Calu3 (cell line): ENCODE measurements around the gene PLEKHG2. TPM values are rescaled to one million over a fixed set of nuclear protein-coding genes. Genes with fewer than 3 reads are reported as not detected.

Experiments used
- BruUV-seq: library from RNA; stranded (reverse); fragments of 400-500 nt; replicated peaks from 2 replicates; lab custom pipeline; 2021; lab: Mats Ljungman, UMichigan
- CTCF ChIA-PET: fragments of 300-600 bp; sonication (Branson Sonifier 250); formaldehyde crosslinking; loops from one replicate; lab custom pipeline; 2022; ENCODE audit warnings: antibody characterized with exemption; lab: Charles Lee
- DNase-seq: peaks from one replicate; pipeline ENCODE4 v3.0.0; 2022
- H3K27ac Mint-ChIP-seq: one replicate; pipeline ENCODE4 v1.8.0; 2022; ENCODE audit warnings: mixed read lengths; ENCODE audit not compliant: unreplicated experiment
- H3K27me3 Mint-ChIP-seq: one replicate; pipeline ENCODE4 v1.8.0; 2022; ENCODE audit warnings: mixed read lengths; ENCODE audit not compliant: unreplicated experiment
- H3K36me3 Mint-ChIP-seq: one replicate; pipeline ENCODE4 v1.8.0; 2022; ENCODE audit warnings: mild to moderate bottlenecking, moderate library complexity, mixed read lengths; ENCODE audit not compliant: insufficient read depth, unreplicated experiment
- H3K4me1 Mint-ChIP-seq: one replicate; pipeline ENCODE4 v1.8.0; 2022; ENCODE audit warnings: mild to moderate bottlenecking, low read depth, mixed read lengths; ENCODE audit not compliant: unreplicated experiment
- H3K4me3 Mint-ChIP-seq: one replicate; pipeline ENCODE4 v1.8.0; 2022; ENCODE audit warnings: mild to moderate bottlenecking, low read depth, moderate library complexity, mixed read lengths; ENCODE audit not compliant: unreplicated experiment
- H3K9me3 Mint-ChIP-seq: one replicate; pipeline ENCODE4 v1.8.0; 2022; ENCODE audit warnings: low read depth, mixed read lengths; ENCODE audit not compliant: unreplicated experiment
- intact Hi-C: fragments of 100-400 bp; cut with micrococcal nuclease; formaldehyde crosslinking; loops from one replicate; pipeline ENCODE4 v1.10.0; 2022; ENCODE audit not compliant: unreplicated experiment
- total RNA-seq: library from RNA; stranded (reverse); gene quantifications from 2 replicates; pipeline ENCODE4 v1.2.3, GENCODE V29; 2022
- TF ChIP-seq, protein P1 (sequence below): fragments of 200-600 bp; IDR thresholded peaks from one replicate; pipeline ENCODE4 v1.8.0; 2022; ENCODE audit warnings: antibody characterized with exemption; ENCODE audit not compliant: unreplicated experiment

The PLEKHG2 gene
- total RNA-seq, 1 experiment from 2014 or later: 65.3 TPM

DNA sequence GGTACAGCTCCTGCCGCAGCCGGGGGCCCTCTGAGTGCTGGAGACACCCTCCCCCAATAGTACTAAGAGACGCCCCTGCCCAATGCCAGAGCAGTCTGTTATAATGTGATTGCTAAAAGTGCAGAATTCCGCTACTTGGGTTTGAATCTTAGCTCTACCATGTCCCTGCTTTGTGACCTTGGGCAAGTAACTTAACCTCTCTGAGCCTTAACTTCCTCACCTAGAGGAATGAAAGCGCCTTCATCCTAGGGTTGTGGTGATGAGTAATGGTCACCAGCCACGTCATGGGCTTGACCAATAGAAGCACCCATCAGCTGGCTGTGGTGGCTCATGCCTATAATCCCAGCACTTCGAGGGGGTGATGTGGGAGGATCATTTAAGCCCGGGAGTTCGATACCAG lies 6.5 kb downstream of the PLEKHG2 start:
- Mint-ChIP-seq H3K27ac (no peak overlapping the region), H3K27me3 (no peaks in the 10 kb centered on the region), H3K36me3 (peaks cover 48% of the 10 kb centered on the region), H3K4me1 (peaks cover 7% of the 10 kb centered on the region), H3K4me3 (no peak overlapping the region), H3K9me3 (no peaks in the 10 kb centered on the region)
- intact Hi-C loops: no loop called here
- no TSS peak for BruUV-seq
- TF ChIP-seq, protein P1, sequence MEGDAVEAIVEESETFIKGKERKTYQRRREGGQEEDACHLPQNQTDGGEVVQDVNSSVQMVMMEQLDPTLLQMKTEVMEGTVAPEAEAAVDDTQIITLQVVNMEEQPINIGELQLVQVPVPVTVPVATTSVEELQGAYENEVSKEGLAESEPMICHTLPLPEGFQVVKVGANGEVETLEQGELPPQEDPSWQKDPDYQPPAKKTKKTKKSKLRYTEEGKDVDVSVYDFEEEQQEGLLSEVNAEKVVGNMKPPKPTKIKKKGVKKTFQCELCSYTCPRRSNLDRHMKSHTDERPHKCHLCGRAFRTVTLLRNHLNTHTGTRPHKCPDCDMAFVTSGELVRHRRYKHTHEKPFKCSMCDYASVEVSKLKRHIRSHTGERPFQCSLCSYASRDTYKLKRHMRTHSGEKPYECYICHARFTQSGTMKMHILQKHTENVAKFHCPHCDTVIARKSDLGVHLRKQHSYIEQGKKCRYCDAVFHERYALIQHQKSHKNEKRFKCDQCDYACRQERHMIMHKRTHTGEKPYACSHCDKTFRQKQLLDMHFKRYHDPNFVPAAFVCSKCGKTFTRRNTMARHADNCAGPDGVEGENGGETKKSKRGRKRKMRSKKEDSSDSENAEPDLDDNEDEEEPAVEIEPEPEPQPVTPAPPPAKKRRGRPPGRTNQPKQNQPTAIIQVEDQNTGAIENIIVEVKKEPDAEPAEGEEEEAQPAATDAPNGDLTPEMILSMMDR: no peak
- CTCF ChIA-PET: no interaction called here
- DNase-seq: no peak

DNA sequence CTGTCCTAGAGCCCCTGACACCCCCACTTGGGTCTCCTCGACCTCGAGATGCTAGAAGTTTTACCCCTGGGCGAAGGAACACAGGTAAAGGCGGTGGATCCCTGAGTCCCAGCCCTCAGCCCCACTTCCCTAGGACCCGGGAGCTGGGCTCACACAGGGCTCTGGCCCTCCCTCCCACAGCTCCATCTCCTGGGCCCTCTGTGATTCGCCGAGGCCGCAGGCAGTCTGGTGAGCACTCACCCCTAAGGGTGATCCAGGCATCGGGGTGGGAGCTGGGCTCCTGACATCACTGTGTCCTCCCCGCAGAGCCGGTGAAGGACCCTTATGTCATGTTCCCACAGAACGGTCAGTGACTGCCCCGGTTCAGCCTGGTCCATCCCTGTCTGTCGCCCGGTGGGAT lies 8.3 kb downstream of the PLEKHG2 start:
- intact Hi-C loops: no loop called here
- no peaks in the 10 kb centered on the region for H3K27me3 Mint-ChIP-seq
- no peak overlapping the region for H3K27ac Mint-ChIP-seq
- no TSS peak for BruUV-seq
- CTCF ChIA-PET: no interaction called here
- H3K4me3 Mint-ChIP-seq: no peak overlapping the region
- no peak for DNase-seq
- peaks cover 54% of the 10 kb centered on the region for H3K36me3 Mint-ChIP-seq
- H3K4me1 Mint-ChIP-seq: no peaks in the 10 kb centered on the region
- TF ChIP-seq, protein P1: no peak
- H3K9me3 Mint-ChIP-seq: no peaks in the 10 kb centered on the region

DNA sequence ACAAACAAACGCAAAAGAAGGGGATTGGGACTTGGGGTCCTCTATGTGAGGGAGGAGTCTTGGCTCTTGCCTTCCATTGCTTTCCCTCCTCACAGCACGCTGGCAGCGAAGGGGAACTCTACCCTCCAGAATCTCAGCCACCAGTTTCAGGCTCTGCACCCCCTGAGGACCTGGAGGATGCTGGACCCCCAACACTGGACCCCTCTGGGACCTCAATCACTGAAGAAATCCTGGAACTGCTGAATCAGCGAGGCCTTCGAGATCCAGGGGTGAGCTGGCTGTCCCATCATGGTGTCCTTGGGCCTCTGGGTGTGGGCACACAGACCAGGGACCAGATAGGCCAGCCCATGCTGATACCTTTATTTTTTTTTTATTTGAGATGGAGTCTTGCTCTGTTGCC lies 9.6 kb downstream of the PLEKHG2 start:
- Mint-ChIP-seq H3K4me1 (no peaks in the 10 kb centered on the region), H3K36me3 (peaks cover 54% of the 10 kb centered on the region)

DNA sequence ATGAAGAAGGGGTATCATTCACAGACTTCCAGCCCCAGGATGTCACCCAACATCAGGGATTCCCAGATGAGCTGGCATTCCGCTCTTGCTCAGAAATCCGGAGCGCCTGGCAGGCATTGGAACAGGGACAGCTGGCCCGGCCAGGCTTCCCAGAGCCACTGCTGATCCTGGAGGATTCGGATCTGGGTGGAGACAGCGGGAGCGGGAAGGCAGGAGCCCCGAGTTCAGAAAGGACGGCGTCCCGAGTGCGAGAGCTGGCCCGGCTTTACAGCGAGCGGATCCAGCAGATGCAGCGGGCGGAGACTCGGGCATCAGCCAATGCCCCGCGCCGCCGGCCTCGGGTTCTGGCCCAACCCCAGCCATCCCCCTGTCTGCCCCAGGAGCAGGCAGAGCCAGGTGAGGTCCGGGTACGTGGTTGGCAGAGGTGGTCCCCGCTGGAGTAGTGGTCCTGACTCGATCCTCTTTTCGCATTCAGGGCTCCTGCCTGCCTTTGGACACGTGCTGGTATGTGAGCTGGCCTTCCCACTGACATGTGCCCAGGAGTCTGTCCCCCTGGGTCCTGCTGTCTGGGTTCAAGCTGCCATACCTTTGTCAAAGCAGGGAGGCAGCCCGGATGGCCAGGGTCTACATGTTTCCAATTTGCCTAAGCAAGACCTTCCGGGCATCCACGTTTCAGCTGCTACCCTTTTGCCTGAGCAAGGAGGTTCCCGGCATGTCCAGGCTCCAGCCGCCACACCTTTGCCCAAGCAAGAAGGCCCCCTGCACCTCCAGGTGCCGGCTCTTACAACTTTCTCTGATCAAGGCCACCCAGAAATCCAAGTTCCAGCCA lies 11.0 kb downstream of the PLEKHG2 start:
- BruUV-seq: no TSS peak
- Mint-ChIP-seq H3K27ac (no peak overlapping the region), H3K9me3 (no peaks in the 10 kb centered on the region), H3K27me3 (no peaks in the 10 kb centered on the region), H3K4me3 (no peak overlapping the region), H3K36me3 (peaks cover 51% of the 10 kb centered on the region), H3K4me1 (no peaks in the 10 kb centered on the region)
- TF ChIP-seq, protein P1: no peak
- no peak for DNase-seq
- CTCF ChIA-PET: no interaction called here
- intact Hi-C loops: no loop called here

More for the DNA sequence above, 9.6 kb downstream of the PLEKHG2 start:
- intact Hi-C loops: no loop called here
- no peaks in the 10 kb centered on the region for H3K27me3 Mint-ChIP-seq
- DNase-seq: no peak
- TF ChIP-seq, protein P1: no peak
- H3K4me3 Mint-ChIP-seq: no peak overlapping the region
- no TSS peak for BruUV-seq
- no peaks in the 10 kb centered on the region for H3K9me3 Mint-ChIP-seq
- CTCF ChIA-PET: no interaction called here
- no peak overlapping the region for H3K27ac Mint-ChIP-seq
